ENCODE results near the gene ARHGEF16. TPM values are rescaled to one million over a fixed set of nuclear protein-coding genes. Genes with fewer than 3 reads are reported as not detected.

ARHGEF16 gene
- total RNA-seq, 1 donor from 2014 or later, result 1.7 TPM

DNA sequence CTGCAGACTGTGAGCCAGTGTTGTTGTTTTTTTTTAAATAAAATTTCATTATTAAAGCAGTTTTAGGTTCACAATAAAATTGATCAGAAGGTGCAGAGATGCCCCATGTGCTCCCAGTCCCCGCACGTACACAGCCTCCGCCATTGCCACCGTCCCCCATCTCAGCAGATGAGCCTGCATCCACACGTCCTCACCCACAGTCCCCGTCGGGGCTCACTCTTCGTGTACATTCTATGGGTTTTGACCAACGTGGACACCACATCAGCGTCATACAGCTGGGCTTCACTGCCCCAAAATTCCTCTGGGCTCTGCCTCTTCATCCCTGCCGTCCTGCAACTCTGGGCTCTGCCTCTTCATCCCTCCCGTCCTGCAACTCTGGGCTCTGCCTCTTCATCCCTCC lies 11.6 kb upstream of the ARHGEF16 start:
- Mint-ChIP-seq H3K36me3 (ENCODE audit: low read depth, unreplicated experiment) (no peaks in the 10 kb centered on the region), H3K4me1 (ENCODE audit: unreplicated experiment) (no peaks in the 10 kb centered on the region), H3K9me3 (ENCODE audit: unreplicated experiment) (no peaks in the 10 kb centered on the region), H3K27me3 (ENCODE audit: unreplicated experiment) (peaks cover 11% of the 10 kb centered on the region), H3K27ac (ENCODE audit: unreplicated experiment) (no peak overlapping the region), H3K4me3 (ENCODE audit: unreplicated experiment) (no peak overlapping the region)
- TF ChIP-seq, protein P1, sequence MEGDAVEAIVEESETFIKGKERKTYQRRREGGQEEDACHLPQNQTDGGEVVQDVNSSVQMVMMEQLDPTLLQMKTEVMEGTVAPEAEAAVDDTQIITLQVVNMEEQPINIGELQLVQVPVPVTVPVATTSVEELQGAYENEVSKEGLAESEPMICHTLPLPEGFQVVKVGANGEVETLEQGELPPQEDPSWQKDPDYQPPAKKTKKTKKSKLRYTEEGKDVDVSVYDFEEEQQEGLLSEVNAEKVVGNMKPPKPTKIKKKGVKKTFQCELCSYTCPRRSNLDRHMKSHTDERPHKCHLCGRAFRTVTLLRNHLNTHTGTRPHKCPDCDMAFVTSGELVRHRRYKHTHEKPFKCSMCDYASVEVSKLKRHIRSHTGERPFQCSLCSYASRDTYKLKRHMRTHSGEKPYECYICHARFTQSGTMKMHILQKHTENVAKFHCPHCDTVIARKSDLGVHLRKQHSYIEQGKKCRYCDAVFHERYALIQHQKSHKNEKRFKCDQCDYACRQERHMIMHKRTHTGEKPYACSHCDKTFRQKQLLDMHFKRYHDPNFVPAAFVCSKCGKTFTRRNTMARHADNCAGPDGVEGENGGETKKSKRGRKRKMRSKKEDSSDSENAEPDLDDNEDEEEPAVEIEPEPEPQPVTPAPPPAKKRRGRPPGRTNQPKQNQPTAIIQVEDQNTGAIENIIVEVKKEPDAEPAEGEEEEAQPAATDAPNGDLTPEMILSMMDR (IDR thresholded peaks at IDR 0.05; ENCODE audit: unreplicated experiment), result no peak
- DNase-seq (ENCODE audit: low spot score), result no peak

DNA sequence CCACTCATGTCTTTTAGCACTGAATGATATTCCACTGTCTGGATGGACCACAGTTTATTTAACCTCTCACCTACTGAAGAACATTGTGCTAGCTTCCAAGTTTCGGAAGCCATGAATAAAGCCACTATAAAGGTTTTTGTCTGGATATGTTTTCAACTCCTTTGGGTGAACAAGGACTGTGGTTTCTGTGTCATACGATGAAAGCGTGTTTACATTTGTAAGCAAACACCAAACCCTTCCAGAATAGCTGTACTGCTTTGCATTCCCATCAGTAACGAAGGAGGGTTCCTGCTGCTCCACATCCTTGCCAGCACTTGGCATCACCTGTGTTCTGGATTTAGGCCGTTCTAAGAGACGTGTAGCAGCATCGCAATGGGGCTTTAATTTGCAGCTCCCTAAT lies 10.7 kb upstream of the ARHGEF16 start:
- Mint-ChIP-seq H3K9me3 (ENCODE audit: unreplicated experiment) (no peaks in the 10 kb centered on the region), H3K4me1 (ENCODE audit: unreplicated experiment) (no peaks in the 10 kb centered on the region), H3K4me3 (ENCODE audit: unreplicated experiment) (no peak overlapping the region), H3K27ac (ENCODE audit: unreplicated experiment) (no peak overlapping the region), H3K36me3 (ENCODE audit: low read depth, unreplicated experiment) (no peaks in the 10 kb centered on the region), H3K27me3 (ENCODE audit: unreplicated experiment) (peaks cover 6% of the 10 kb centered on the region)
- TF ChIP-seq, protein P1 (IDR thresholded peaks at IDR 0.05; ENCODE audit: unreplicated experiment), result no peak
- no peak for DNase-seq (ENCODE audit: low spot score)

DNA sequence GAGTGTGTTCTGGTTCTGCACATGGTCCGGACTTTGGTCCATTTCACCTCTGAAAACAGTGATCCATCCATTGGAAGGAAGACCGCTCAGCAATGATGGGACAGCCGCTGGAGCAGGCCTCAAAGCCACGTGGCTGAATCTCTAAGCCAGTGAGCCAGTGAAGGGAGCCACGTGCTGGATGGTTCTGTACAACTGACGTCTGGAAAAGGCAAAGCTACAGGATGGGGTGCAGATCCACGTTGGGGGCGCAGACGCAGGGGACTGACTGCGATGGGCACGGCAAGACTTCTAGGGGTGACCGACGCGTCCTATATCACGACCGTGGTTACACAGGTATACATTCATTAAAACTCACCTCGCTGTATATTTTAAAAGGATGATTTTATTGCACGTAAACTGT lies 10.2 kb upstream of the ARHGEF16 start:
- DNase-seq (ENCODE audit: low spot score), result no peak
- no peak overlapping the region for H3K4me3 Mint-ChIP-seq (ENCODE audit: unreplicated experiment)

DNA sequence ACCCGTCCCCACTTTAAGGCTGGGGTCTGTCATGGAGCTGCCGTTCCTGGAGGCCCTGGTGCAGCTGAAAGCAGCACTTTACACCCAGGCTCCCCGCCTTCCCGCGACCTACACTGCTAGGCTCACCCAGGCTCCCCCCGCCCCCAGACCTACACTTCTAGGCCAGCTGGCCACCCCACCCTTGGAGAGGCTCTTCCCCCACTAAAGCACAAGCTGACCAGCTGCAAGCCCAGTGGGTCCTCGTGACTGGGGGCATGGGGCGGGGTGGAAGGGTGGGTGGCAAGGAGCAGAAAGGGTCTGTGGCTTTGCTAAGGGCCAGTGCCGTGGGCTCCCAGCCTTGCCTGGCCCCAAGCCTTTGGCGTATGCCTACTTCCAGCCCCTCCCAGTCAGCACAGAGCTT lies 9.7 kb upstream of the ARHGEF16 start:
- Mint-ChIP-seq H3K27ac (ENCODE audit: unreplicated experiment) (no peak overlapping the region), H3K9me3 (ENCODE audit: unreplicated experiment) (no peaks in the 10 kb centered on the region), H3K27me3 (ENCODE audit: unreplicated experiment) (peaks cover 6% of the 10 kb centered on the region), H3K4me3 (ENCODE audit: unreplicated experiment) (no peak overlapping the region), H3K36me3 (ENCODE audit: low read depth, unreplicated experiment) (no peaks in the 10 kb centered on the region), H3K4me1 (ENCODE audit: unreplicated experiment) (no peaks in the 10 kb centered on the region)
- no peak for DNase-seq (ENCODE audit: low spot score)
- TF ChIP-seq, protein P1 (IDR thresholded peaks at IDR 0.05; ENCODE audit: unreplicated experiment), result no peak

More for the DNA sequence above, 10.2 kb upstream of the ARHGEF16 start:
- TF ChIP-seq, protein P1 (IDR thresholded peaks at IDR 0.05; ENCODE audit: unreplicated experiment), result no peak
- Mint-ChIP-seq H3K36me3 (ENCODE audit: low read depth, unreplicated experiment) (no peaks in the 10 kb centered on the region), H3K9me3 (ENCODE audit: unreplicated experiment) (no peaks in the 10 kb centered on the region), H3K27ac (ENCODE audit: unreplicated experiment) (no peak overlapping the region), H3K4me1 (ENCODE audit: unreplicated experiment) (no peaks in the 10 kb centered on the region), H3K27me3 (ENCODE audit: unreplicated experiment) (peaks cover 6% of the 10 kb centered on the region)

DNA sequence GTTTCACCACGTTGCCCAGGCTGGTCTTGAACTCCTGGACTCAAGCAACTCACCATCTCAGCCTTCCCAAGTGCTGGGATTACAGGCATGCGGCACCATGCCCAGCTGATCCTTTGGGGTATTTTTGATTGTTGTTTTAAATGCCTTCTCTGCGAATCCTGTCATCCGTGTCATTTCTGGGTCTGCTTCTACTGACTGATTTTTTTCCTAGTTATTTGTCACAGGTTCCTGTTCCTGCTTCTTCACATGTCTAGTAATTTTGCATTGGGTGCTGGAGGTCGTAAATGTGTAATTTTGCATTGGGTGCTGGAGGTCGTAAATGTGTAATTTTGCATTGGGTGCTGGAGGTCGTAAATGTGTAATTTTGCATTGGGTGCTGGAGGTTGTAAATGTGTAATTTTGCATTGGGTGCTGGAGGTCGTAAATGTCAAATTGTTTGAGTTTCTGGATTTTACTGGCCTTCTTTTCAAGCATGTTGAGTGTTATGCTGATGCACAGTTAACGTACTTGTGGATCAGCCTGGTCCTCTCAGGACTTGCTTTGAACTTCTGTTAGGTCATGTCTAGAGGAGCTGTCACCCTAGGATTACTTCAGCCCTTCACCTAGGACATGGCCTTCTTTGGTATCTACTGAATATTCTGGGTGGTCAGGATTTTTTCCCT lies 4.1 kb upstream of the ARHGEF16 start:
- Mint-ChIP-seq H3K4me3 (ENCODE audit: unreplicated experiment) (no peak overlapping the region), H3K4me1 (ENCODE audit: unreplicated experiment) (no peaks in the 10 kb centered on the region), H3K27me3 (ENCODE audit: unreplicated experiment) (no peaks in the 10 kb centered on the region), H3K36me3 (ENCODE audit: low read depth, unreplicated experiment) (no peaks in the 10 kb centered on the region), H3K9me3 (ENCODE audit: unreplicated experiment) (no peaks in the 10 kb centered on the region), H3K27ac (ENCODE audit: unreplicated experiment) (no peak overlapping the region)
- no peak for DNase-seq (ENCODE audit: low spot score)
- TF ChIP-seq, protein P1 (IDR thresholded peaks at IDR 0.05; ENCODE audit: unreplicated experiment), result no peak

Data from endothelial cell (in vitro differentiated cells).